ENCODE measurements around the gene DLGAP4.

Gene DLGAP4

GRCh38 chr20:36315545-36316351, 9.6 kb downstream of the DLGAP4 start:
- H3K4me3 ChIP-seq (ENCODE audit: low read depth, low read length) = no peak overlapping the region
- no peak for TF ChIP-seq CTCF (conservative IDR thresholded peaks at IDR 0.05; ENCODE audit: low read depth, low read length)
- DNase-seq (ENCODE audit: low read depth) = no peak

GRCh38 chr20:36317675-36318074, 11.5 kb downstream of the DLGAP4 start:
- TF ChIP-seq CTCF (conservative IDR thresholded peaks at IDR 0.05; ENCODE audit: low read depth, low read length) = no peak
- H3K4me3 ChIP-seq (ENCODE audit: low read depth, low read length) = no peak overlapping the region
- no peak for DNase-seq (ENCODE audit: low read depth)

- TF ChIP-seq CTCF (conservative IDR thresholded peaks at IDR 0.05; ENCODE audit: low read depth, low read length) = no peak
- H3K4me3 ChIP-seq (ENCODE audit: low read depth, low read length) = no peak overlapping the region
- DNase-seq (ENCODE audit: low read depth) = no peak
These were observed 12.0 kb downstream of the DLGAP4 start for GRCh38 chr20:36318166-36318565.

GRCh38 chr20:36319356-36320260, 13.5 kb downstream of the DLGAP4 start:
- TF ChIP-seq CTCF (conservative IDR thresholded peaks at IDR 0.05; ENCODE audit: low read depth, low read length) = no peak
- DNase-seq (ENCODE audit: low read depth) = no peak
- no peak overlapping the region for H3K4me3 ChIP-seq (ENCODE audit: low read depth, low read length)

- no peak for TF ChIP-seq CTCF (conservative IDR thresholded peaks at IDR 0.05; ENCODE audit: low read depth, low read length)
- H3K4me3 ChIP-seq (ENCODE audit: low read depth, low read length) = no peak overlapping the region
- DNase-seq (ENCODE audit: low read depth) = no peak
These were observed 14.2 kb downstream of the DLGAP4 start for GRCh38 chr20:36320261-36320897.

GRCh38 chr20:36320898-36321695, 15.0 kb downstream of the DLGAP4 start:
- TF ChIP-seq CTCF (conservative IDR thresholded peaks at IDR 0.05; ENCODE audit: low read depth, low read length) = no peak
- DNase-seq (ENCODE audit: low read depth) = no peak
- H3K4me3 ChIP-seq (ENCODE audit: low read depth, low read length) = no peak overlapping the region
